ENCODE data around the gene SNCAIP. TPM values are rescaled to one million over a fixed set of nuclear protein-coding genes. Genes with fewer than 3 reads are reported as not detected.
"Not testable (repeated sequence)": the region's sequence is repeated elsewhere in the genome, so short reads cannot be mapped to it uniquely, and the experiment has no call there.

Gene SNCAIP
- polyA plus RNA-seq, 3 donors: 24.7 to 28.8 (median 24.9) TPM

DNA sequence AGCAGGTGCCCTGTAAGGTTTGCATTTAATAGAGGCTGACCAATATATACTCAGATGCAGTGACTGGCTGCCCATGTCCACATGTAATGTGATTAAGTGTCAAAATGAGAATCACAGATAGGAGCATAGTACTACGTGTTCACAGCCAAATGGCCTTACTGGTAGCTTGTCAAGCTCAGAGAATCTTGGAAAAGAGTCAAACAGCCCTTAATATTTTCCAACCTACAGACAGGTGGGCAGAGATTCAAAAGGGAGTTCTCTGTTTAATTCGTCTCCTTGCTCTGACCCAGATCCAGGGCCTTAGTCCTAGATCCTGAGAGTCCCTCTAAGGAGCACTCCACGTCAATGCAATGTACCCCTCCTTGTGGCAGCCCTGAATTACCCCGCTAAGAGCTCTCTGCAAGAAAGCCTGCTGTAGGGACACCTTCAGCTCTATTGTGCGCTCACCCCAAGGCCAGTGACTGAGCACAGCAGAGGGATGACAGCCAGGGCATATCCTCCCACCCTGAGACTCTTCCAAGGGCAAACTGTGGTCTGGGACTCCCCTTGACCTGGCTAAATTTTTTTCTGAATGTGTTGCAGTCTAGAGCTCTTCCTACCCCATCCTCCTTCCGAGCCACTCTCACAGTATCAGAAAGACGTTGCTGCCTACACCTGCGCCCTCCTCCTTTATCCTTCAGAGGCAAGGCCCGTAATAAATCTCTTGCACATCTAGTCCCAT lies 159.2 kb downstream of the SNCAIP start:
- DNase-seq (ENCODE audit: extremely low read depth in 1 of 11, low read depth in 9 of 11, low spot score in 4 of 11): no peak

DNA sequence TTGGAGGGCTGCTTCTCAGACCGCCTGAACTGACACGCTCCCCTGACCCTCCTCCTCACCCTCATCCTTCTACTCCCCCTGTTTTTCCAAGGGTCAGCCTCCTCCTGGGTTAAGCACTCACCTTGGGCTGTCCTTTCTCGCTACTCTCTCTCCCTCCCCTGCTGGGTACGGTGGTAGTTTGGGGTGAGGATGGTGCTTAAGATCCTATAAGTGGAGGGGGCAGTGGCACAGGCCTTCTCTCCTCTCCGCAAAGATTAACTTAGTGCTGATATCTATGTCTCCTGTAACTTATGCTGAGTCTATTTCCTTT lies 159.7 kb downstream of the SNCAIP start:
- DNase-seq (ENCODE audit: extremely low read depth in 1 of 11, low read depth in 9 of 11, low spot score in 4 of 11): no peak

DNA sequence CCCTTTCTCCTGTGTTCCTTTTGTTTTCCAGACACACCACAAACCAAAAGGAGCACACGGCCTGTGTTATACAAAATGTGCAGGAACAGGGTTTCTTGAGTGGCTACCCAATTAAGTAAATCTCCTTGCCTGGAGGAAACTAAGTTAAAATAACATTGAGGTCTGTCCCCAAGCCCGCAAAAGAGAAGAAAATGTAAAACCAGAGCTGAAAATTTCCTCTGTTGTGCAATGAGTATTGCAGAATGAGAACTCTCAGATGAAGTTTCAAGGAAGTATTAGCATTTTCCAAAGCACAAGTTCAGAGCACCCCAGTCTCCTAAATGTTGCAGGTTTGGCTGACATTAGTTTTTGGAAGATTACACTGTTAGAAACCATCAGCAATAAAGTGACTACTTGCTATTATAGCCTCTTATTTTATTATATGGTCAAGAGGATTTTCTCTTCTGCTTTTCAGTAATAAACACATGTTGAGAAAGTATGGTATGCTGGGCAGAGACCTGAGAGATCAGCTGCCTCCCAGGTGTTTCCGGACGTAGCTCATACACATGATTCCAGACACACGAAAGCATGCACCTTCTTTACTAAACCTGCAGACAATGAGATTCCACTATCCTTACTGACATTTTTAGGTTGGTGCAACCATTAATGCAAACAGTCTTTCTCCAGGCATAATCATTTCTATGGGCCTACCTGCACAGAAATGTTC lies 161.3 kb downstream of the SNCAIP start:
- no peak for DNase-seq (ENCODE audit: extremely low read depth in 1 of 11, low read depth in 9 of 11, low spot score in 4 of 11)

DNA sequence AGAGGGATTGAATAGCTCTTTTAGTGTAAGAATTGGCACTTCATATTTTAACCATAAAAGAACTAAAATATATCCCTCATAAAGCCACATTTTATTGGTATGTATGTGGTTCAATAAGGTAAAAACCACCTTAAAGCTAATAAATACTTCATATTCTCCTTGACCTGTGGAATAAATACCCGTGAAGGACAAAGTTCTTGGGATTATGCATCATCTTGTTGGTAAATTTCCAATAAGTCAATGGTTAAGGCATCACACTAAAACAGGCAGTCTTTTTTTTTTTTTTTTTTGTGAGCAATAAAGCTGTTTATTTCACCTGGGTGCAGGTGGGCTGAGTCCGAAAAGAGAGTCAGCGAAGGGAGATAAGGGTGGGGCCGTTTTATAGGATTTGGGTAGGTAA lies 161.9 kb downstream of the SNCAIP start:
- no peak for DNase-seq (ENCODE audit: extremely low read depth in 1 of 11, low read depth in 9 of 11, low spot score in 4 of 11)

DNA sequence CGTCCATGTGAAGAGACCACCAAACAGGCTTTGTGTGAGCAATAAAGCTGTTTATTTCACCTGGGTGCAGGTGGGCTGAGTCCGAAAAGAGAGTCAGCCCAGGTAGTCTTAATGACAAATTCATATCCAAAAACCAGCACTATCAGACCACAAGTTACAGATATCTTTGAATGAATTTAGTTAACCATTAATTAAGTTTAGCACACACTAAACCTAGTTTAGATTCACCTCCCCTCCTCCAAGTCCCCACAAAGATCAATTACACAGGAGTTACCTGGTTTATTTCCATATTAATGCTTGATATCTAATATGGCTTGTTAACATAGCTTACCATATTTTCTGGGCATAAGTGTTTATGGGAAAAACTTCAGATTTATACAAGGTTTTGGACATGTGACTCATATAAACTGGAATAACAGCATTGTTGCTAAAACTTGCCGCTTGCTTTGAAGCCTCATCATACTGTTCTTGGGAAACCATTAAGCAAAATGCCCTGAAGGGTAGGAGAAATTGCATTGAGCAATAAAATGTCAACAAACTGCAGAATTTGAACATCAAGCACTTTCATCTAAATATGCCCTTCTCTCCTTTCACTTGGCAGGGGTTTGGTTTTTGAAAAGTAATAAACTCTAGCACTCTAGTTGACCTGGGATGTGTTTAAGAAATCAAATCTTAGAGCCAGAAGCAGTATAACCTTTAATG lies 166.9 kb downstream of the SNCAIP start:
- DNase-seq (ENCODE audit: extremely low read depth in 1 of 11, low read depth in 9 of 11, low spot score in 4 of 11): peak in 3 of 11 donors; percentile 41 to 55 (median 46)

DNA sequence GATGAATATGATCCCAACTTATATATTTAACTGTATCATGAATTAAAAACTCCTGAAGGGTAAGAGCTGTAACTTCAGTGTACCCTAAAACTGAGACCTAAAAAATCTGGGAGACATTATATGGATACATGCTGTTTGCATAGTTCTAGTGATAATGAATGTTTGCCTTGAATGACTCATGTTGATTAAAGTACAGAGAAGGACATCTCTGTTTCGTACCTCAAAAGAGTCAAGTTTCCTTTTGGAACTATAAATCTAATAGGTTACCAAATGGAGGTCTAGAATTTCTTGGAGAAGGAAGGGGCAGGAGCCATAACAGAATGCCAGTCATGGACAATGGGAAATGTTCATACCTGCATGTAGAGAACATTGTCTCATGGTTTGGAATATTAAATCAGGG lies 168.1 kb downstream of the SNCAIP start:
- DNase-seq (ENCODE audit: extremely low read depth in 1 of 11, low read depth in 9 of 11, low spot score in 4 of 11): no peak

DNA sequence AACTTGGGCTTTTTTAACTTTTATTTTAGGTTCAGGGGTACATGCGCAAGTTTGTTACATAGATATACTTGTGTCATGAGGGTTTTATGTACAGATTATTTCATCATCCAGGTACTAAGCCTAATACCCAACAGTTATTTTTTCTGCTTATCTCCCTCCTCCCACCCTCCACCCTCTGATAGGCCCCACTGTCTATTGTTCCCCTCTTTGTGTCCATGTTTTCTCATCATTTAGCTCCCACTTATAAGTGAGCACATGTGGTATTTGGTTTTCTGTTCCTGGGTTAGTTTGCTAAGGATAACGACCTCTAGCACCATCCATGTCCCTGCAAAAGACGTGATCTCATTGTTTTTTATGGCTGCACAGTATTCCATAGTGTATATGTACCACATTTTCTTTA lies 172.1 kb downstream of the SNCAIP start:
- no peak for DNase-seq (ENCODE audit: extremely low read depth in 1 of 11, low read depth in 9 of 11, low spot score in 4 of 11)

DNA sequence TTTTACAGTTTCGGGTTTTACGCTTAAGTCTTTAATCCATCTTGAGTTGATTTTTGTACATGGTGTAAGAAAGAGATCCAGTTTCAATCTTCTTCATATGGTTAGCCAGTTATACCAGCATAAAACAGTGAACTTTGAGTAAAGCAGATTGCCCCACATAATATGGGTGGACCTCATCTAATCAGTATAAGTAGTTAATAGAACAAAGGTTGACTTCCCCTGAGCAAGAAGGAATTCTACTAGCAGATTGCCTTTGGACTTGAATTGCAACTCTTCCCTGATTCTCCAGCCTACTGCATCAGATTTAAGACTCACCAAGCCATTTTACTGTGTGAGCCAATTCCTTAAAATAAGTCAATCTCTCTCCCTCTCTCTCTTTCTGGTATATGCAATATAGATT lies 173.2 kb downstream of the SNCAIP start:
- DNase-seq (ENCODE audit: extremely low read depth in 1 of 11, low read depth in 9 of 11, low spot score in 4 of 11): no peak

DNA sequence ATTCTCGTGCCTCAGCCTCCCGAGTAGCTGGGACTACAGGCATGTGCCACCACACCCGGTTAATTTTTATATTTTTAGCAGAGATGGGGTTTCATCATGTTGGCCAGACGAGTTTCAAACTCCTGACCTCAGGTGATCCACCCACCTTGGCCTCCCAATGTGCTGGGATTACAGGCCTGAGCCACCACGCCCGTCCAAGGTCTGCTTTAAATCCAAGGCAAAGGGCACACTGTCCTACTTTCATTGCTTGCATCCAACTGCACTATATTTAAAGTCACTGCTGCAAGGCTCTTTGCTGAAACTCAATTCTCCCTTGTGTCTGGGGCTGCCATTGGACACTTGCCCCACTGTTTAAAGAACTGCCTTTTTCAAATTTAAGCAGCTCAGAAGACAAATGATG lies 174.6 kb downstream of the SNCAIP start:
- not testable (repeated sequence) for DNase-seq (ENCODE audit: extremely low read depth in 1 of 11, low read depth in 9 of 11, low spot score in 4 of 11)

DNA sequence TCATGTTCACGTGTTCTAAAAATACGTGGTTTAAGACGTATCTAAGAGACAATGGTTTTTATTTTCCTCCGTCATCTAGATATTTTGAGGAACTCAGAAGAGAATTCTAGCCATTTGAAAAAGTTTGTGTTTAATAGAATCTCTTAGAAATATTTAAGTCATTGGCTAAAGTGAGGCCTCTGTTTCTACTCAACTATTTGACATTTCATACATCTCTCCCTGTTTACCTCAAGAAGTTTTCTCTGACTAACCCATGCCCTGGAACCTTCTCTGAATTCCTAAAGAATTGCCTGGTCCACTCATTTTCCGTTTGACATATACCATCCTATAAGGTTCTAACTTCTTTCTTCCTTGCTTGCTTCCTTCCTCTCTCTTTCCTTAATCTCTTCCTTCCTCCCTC lies 178.7 kb downstream of the SNCAIP start:
- no peak for DNase-seq (ENCODE audit: extremely low read depth in 1 of 11, low read depth in 9 of 11, low spot score in 4 of 11)

DNA sequence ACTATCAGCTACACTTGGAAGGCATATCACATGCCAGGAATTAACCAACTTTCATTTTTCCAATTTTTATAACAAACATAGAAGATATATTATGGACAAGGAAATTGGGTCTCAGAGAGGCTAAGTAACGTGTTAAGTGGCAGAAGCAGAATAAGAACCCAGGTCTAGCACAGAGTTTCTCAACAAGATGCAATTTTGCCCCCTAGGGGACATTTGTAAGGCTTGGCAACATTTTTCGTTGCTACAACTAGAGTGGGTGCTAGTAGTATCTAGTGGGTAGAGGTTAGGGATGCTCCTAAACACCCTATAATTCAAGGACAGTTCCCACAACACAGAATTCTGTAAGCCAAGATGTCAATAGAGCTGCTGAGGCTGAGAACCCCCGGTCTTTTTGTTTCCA lies 180.6 kb downstream of the SNCAIP start:
- no peak for DNase-seq (ENCODE audit: extremely low read depth in 1 of 11, low read depth in 9 of 11, low spot score in 4 of 11)

DNA sequence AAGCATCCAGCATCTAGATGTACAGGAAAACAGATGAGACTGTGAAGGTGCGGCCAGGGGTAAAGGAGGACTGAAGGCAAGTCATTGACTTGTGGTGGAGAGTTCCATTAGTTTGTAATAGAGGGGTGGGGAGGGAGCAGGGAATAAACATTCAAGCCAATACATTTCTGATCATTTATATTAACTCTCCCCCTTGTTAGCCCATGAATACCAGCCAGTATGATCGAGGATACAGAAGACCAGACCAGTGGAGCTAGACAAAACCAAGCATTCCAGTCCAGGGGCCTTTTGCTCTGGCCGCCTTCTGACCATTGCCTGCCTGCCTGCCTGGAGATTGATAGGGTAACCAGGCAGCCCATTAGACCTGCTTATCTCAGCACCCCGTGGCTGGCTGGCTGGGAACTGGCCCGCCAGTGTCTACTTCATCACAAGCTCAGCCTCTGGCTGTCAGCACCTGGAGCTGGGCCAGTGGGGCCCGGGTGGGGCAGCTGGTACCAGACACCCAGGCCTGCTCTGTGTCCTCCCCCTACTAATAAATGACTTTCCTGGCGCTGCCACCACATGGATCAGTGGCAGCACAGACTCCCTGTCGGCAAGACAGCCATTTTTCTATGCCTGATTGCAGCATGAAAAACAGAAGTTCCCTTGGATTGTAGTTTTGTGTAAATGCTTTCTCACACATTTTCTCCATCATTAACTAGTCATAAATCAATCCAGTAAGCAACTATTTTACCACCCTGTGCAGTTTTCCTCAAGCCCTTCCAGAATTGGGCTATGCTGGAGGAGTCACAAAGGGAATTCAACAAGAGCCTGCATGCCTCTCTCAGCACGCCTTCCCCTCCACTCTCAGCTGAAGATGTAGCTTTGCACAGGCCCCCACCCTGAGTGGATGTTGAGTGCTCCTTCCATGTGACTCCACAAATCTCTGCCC lies 181.3 kb downstream of the SNCAIP start:
- no peak for DNase-seq (ENCODE audit: extremely low read depth in 1 of 11, low read depth in 9 of 11, low spot score in 4 of 11)

DNA sequence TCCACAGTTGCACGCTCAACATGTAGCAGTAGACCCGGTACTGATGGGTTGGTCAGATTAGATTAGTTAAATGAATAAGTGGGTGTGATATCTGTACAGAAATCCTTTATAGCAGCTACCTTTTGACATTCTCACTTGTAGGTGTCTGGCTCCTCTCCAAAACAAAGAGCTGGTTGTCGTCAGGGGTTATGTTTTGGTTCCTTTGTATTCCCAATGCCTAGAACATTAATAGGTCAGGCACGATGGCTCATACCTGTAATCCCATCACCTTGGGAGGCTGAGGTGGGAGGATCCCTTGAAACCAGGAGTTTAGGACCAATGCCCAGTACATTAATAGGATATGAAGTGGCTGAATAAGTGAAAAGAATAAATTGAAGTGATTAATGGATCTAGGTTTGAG lies 182.1 kb downstream of the SNCAIP start:
- no peak for DNase-seq (ENCODE audit: extremely low read depth in 1 of 11, low read depth in 9 of 11, low spot score in 4 of 11)

DNA sequence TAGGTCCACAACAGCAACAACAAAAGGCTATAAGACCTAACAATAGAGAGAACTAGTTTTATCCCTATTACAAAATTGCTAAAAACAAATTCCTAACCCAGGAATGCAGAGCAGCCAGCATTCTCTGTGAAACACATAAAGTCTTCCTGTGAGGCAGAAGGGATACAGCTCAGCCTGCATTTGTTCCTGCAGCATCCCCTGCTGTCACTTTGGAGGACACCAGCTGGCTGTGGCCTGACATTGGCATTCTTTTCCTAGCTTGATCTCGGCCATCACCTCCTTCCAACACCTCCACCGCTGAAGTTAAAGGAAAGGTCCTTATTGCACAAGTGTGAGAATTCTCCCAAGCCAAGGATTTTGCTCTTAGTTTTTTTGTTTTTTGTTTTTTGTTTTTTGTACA lies 186.1 kb downstream of the SNCAIP start:
- DNase-seq (ENCODE audit: extremely low read depth in 1 of 11, low read depth in 9 of 11, low spot score in 4 of 11): peak in 1 of 11 donors; percentile 42

DNA sequence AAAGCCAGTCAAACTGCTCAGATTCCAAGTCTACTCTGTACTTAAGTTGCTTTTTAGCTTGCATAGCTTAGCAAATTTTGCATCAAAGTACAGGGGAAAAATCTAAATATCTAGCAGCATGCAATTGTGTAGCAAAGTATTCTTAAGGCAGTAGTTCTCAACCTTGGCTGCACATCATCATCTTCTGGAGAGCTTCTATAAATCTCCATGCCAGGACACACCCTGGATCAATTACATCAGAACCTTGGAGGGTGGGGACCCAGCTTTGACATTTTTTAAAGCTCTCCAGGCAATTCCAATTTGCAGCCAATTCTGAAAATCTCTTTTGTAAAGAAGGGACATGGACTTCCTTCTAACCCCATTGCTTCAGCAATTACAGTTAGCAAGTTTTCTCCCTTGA lies 187.5 kb downstream of the SNCAIP start:
- DNase-seq (ENCODE audit: extremely low read depth in 1 of 11, low read depth in 9 of 11, low spot score in 4 of 11): no peak

DNA sequence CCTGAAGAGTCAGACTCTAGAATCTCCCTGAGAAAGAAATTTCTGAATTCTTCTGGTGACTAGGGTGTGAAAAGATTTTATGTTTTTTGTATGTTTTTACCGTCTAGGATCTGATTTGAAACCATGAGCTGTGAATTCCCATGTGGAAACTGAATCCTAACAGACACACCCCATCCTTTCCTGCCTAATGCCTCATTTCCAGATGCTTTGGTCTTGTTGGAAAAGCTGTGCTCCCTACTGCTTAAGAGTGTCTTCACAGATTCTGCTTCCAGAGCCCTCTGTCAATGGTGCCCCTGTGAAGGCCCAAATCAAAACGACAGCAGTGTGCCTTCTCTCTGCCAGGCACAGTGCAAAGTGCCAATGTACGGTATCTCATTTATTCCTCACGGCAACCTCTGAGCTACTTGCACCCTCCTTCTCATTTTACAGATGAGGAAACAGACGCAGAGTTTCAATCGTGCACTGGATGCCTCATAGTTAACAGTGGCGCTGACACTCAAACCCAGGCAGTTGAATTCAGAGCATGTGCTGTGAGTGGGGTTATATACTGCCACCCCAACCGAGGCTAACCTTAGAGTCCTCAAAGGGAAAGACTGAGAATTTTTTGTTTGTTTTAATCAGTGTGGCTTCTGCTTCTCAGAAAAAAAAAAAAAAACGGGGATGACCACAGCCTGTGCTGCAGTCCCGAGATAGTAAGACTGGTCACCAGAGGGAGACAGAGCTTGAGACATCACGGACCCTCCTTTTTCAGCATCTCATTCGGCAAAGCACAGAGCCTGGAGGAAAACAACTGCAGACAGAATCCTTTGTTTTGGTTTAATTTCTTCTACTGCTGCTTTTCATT lies 188.4 kb downstream of the SNCAIP start:
- peak in 8 of 11 donors; percentile 42 to 69 (median 58) for DNase-seq (ENCODE audit: extremely low read depth in 1 of 11, low read depth in 9 of 11, low spot score in 4 of 11)

DNA sequence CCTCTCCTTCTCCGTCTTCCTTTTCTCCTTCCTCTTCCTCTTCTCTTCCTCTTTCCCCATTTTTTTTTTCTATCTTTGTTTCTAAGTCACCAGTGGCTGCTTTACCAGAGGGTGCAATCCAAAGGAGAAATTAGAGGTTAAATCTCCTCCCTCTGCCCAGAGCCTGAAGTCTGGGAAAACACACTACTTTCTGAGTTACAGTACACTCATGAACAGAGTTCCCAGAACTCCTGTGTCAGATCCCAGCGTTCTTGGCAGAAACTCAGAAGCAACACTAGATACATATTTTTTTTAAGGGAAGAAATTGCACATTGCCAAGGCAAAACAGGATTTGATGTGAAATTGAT lies 189.0 kb downstream of the SNCAIP start:
- no peak for DNase-seq (ENCODE audit: extremely low read depth in 1 of 11, low read depth in 9 of 11, low spot score in 4 of 11)

DNA sequence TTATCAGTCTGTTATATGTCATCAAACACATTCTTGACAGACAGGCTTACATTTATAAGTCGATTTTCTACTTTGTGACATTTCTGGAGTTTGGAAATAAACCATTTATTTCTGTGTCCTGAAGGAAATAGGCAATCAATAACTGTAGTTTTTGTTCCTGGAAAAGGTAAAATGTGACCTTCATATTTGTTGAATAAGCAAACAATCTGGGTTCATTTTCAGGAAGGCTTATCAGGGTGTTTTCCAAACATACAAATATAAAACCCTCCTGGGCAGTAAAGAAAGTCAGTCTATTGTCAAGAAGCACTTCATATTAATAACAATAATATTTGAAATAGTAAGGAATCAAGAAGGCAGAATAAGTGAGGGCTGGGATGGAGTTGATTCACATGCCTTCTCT lies 195.0 kb downstream of the SNCAIP start:
- DNase-seq (ENCODE audit: extremely low read depth in 1 of 11, low read depth in 9 of 11, low spot score in 4 of 11): no peak

DNA sequence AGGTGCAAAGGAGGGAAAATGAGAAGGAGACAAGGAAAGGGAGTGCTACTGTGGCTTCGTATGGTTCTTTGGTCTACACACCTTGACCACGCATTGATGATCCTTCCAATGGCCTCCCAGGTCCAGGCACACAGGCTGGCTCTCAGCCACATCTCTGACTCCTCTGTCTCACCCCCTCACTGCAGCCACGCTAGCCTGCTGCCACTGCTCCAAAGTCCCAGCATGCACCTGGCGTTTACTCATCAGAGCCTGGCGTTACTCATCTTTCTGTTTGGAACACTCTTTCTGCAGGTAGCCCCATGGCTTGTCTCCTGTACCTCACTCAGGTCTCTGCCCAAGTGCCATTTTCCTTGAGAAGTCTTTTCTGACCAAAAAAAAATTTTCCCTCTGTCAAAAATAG lies 195.5 kb downstream of the SNCAIP start:
- no peak for DNase-seq (ENCODE audit: extremely low read depth in 1 of 11, low read depth in 9 of 11, low spot score in 4 of 11)

All from renal cortex interstitium (tissue), 11 donors.